ENCODE data around the gene IGF2BP2. TPM values are rescaled to one million over a fixed set of nuclear protein-coding genes. Genes with fewer than 3 reads are reported as not detected.

Gene IGF2BP2
- total RNA-seq, 1 experiment from 2014 or later, result 66.2 TPM

- H3K4me1 ChIP-seq (ENCODE audit: insufficient read depth, low read length, poor library complexity, severe bottlenecking), result peaks cover 57% of the 10 kb centered on the region
- H3K27ac ChIP-seq (ENCODE audit: low read depth, low read length, poor library complexity, severe bottlenecking), result no peak overlapping the region
- H3K27me3 ChIP-seq (replicated peaks; ENCODE audit: insufficient read depth, low read depth, low read length, poor library complexity), result no peaks in the 10 kb centered on the region
- H3K36me3 ChIP-seq (ENCODE audit: insufficient read depth, low read length, poor library complexity, severe bottlenecking), result peaks cover 11% of the 10 kb centered on the region
- POLR2A ChIA-PET (ENCODE audit: low non-redundant PET), result no interaction called here
- no TSS peak for BruUV-seq (replicated peaks)
- no peak overlapping the region for H3K4me3 ChIP-seq (ENCODE audit: low read depth, low read length, poor library complexity, severe bottlenecking)
- DNase-seq (ENCODE audit: low spot score), result no peak
- intact Hi-C loops (cut with micrococcal nuclease; ENCODE audit: unreplicated experiment), result no loop called here
- TF ChIP-seq CTCF (conservative IDR thresholded peaks at IDR 0.05; ENCODE audit: low read depth, low read length) (no peak), EZH2 (IDR thresholded peaks at IDR 0.05; ENCODE audit: borderline replicate concordance, low read depth, low read length, poor library complexity, severe bottlenecking) (no peak)
- CTCF ChIA-PET, result interaction anchor here (1.2 kb wide), 1 partner anchor 8 kb away, joined by 3 read pairs; no protein-coding TSS in a partner anchor
- H3K9me3 ChIP-seq (ENCODE audit: low read depth, low read length, poor library complexity, severe bottlenecking), result no peaks in the 10 kb centered on the region
These were observed 64.3 kb downstream of the IGF2BP2 start for GRCh38 chr3:185760550-185760949.

- no peak overlapping the region for H3K4me3 ChIP-seq (ENCODE audit: low read depth, low read length, poor library complexity, severe bottlenecking)
- H3K27ac ChIP-seq (ENCODE audit: low read depth, low read length, poor library complexity, severe bottlenecking), result no peak overlapping the region
- no TSS peak for BruUV-seq (replicated peaks)
- H3K27me3 ChIP-seq (replicated peaks; ENCODE audit: insufficient read depth, low read depth, low read length, poor library complexity), result no peaks in the 10 kb centered on the region
- ChIA-PET POLR2A (ENCODE audit: low non-redundant PET) (no interaction called here), CTCF (interaction anchor here (1.2 kb wide), 1 partner anchor 9 kb away, joined by 3 read pairs; no protein-coding TSS in a partner anchor)
- TF ChIP-seq CTCF (conservative IDR thresholded peaks at IDR 0.05; ENCODE audit: low read depth, low read length), result no peak
- H3K9me3 ChIP-seq (ENCODE audit: low read depth, low read length, poor library complexity, severe bottlenecking), result no peaks in the 10 kb centered on the region
- DNase-seq (ENCODE audit: low spot score), result no peak
- peaks cover 11% of the 10 kb centered on the region for H3K36me3 ChIP-seq (ENCODE audit: insufficient read depth, low read length, poor library complexity, severe bottlenecking)
- intact Hi-C loops (cut with micrococcal nuclease; ENCODE audit: unreplicated experiment), result no loop called here
- peaks cover 52% of the 10 kb centered on the region for H3K4me1 ChIP-seq (ENCODE audit: insufficient read depth, low read length, poor library complexity, severe bottlenecking)
These were observed 64.8 kb downstream of the IGF2BP2 start for GRCh38 chr3:185760088-185760487.

- no peak overlapping the region for H3K4me3 ChIP-seq (ENCODE audit: low read depth, low read length, poor library complexity, severe bottlenecking)
- H3K9me3 ChIP-seq (ENCODE audit: low read depth, low read length, poor library complexity, severe bottlenecking), result no peaks in the 10 kb centered on the region
- intact Hi-C loops (cut with micrococcal nuclease; ENCODE audit: unreplicated experiment), result no loop called here
- peaks cover 11% of the 10 kb centered on the region for H3K36me3 ChIP-seq (ENCODE audit: insufficient read depth, low read length, poor library complexity, severe bottlenecking)
- no peak overlapping the region for H3K27ac ChIP-seq (ENCODE audit: low read depth, low read length, poor library complexity, severe bottlenecking)
- BruUV-seq (replicated peaks), result no TSS peak
- no peak for DNase-seq (ENCODE audit: low spot score)
- TF ChIP-seq EZH2 (IDR thresholded peaks at IDR 0.05; ENCODE audit: borderline replicate concordance, low read depth, low read length, poor library complexity, severe bottlenecking) (no peak), CTCF (conservative IDR thresholded peaks at IDR 0.05; ENCODE audit: low read depth, low read length) (no peak)
- ChIA-PET POLR2A (ENCODE audit: low non-redundant PET) (no interaction called here), CTCF (interaction anchor here (1.2 kb wide), 1 partner anchor 9 kb away, joined by 3 read pairs; no protein-coding TSS in a partner anchor)
- peaks cover 46% of the 10 kb centered on the region for H3K4me1 ChIP-seq (ENCODE audit: insufficient read depth, low read length, poor library complexity, severe bottlenecking)
- no peaks in the 10 kb centered on the region for H3K27me3 ChIP-seq (replicated peaks; ENCODE audit: insufficient read depth, low read depth, low read length, poor library complexity)
These were observed 65.3 kb downstream of the IGF2BP2 start for GRCh38 chr3:185759512-185759911.

Measured in A673 (cell line).